GM15510 (cell line): ENCODE measurements around the gene MED6.

ENCODE experiments used
- POLR2A ChIP-seq: IDR thresholded peaks from 3 replicates; pipeline ENCODE4 v1.6.1; 2011; ENCODE audit warnings: borderline replicate concordance; ENCODE audit not compliant: insufficient read length; ENCODE audit errors: extremely low read depth

Gene MED6

GRCh38 chr14:70563869-70564268, 36.6 kb downstream of the MED6 start:
- TF ChIP-seq POLR2A: no peak

GRCh38 chr14:70563417-70563816, 37.0 kb downstream of the MED6 start:
- TF ChIP-seq POLR2A: no peak

GRCh38 chr14:70558356-70558755, 42.1 kb downstream of the MED6 start:
- no peak for TF ChIP-seq POLR2A

GRCh38 chr14:70555890-70556289, 44.6 kb downstream of the MED6 start:
- no peak for TF ChIP-seq POLR2A

- no peak for TF ChIP-seq POLR2A
Observed at GRCh38 chr14:70538087-70538486, 62.4 kb downstream of the MED6 start.

GRCh38 chr14:70536830-70537229, 63.6 kb downstream of the MED6 start:
- no peak for TF ChIP-seq POLR2A

- no peak for TF ChIP-seq POLR2A
Observed at GRCh38 chr14:70534904-70535303, 65.6 kb downstream of the MED6 start, which contains the start of gene ADAM20. TSS of gene ADAM20 (minus strand) at chr14:70535004. CDS start at chr14:70524757, 10,247 bp downstream.
